Ovary (tissue), 9 donors: ENCODE measurements around the gene CBX1. TPM values are rescaled to one million over a fixed set of nuclear protein-coding genes. Genes with fewer than 3 reads are reported as not detected.

ENCODE experiments used
- DNase-seq, 5 donors: peaks; one replicate each; pipeline ENCODE4 v3.0.0-alpha.2; 2019 to 2020
- H3K27ac ChIP-seq, 2 donors: fragments of 200-600 bp; one replicate each; pipeline versions ENCODE4 v1.5.1 to v1.8.0; 2019 to 2022
- H3K27me3 ChIP-seq: fragments of 200-600 bp; one replicate; pipeline ENCODE4 v1.8.0; 2022
- H3K36me3 ChIP-seq: fragments of 200-600 bp; sonication (generic); one replicate; pipeline ENCODE4 v1.5.1; 2019
- H3K4me1 ChIP-seq: one replicate; pipeline ENCODE4 v1.8.1; 2013; ENCODE audit warnings: mild to moderate bottlenecking, moderate library complexity; ENCODE audit not compliant: insufficient read depth
- H3K4me3 ChIP-seq: fragments of 200-600 bp; sonication (generic); one replicate; pipeline ENCODE4 v1.5.1; 2017
- H3K9me3 ChIP-seq, 2 donors: fragments of 200-600 bp in 1 of 2; sonication (generic) in 1 of 2; one replicate each; pipeline versions ENCODE4 v1.5.1 to v1.8.1; 2013 to 2019; ENCODE audit warnings: mild to moderate bottlenecking in 1 of 2, moderate library complexity in 1 of 2
- EP300 ChIP-seq: sonication (generic); formaldehyde crosslinking; IDR thresholded peaks from one replicate; pipeline ENCODE4 v1.6.1; 2017; ENCODE audit warnings: antibody characterized with exemption
- POLR2A ChIP-seq: fragments of 450-650 bp; IDR thresholded peaks from one replicate; pipeline ENCODE4 v1.6.1; 2017; ENCODE audit warnings: antibody characterized with exemption, mild to moderate bottlenecking, moderate library complexity
- WGBS, 3 donors: extraction: QIAGEN DNeasy Blood & Tissue Kit in 1 of 3; methylation state at CpG; one replicate each; pipeline versions ENCODE4 v1.1.5 to v1.1.7; 2013 to 2017; 5-methylcytosine and 5-hydroxymethylcytosine counted together
- intact Hi-C, 4 donors: fragments of 100-400 bp; cut with DNase I; formaldehyde crosslinking; loops; one replicate each; pipeline versions ENCODE4 v1.11.0 to v1.15.1; 2022 to 2023
- polyA plus RNA-seq, 2 donors: library from polyadenylated mRNA; stranded (reverse); fragments of 200-250 nt in 1 of 2; fragments of 350-450 nt in 1 of 2; fragmentation: Illumina TruSeq in 1 of 2; extraction: RNeasy Lipid Tissue Mini Kit (QIAGEN cat#74804) in 1 of 2; gene quantifications; one replicate each; pipeline ENCODE4 v1.2.3, GENCODE V29; 2013 to 2014
- total RNA-seq, 7 donors: library from RNA; depleted of rRNA in 2 of 7; stranded (reverse); fragments of >200 nt in 2 of 7; fragmentation: NEBNext Ultra II Directional in 3 of 7; extraction: Animal tissue kit (Norgen Biotek cat#: 25700) in 3 of 7; gene quantifications; one replicate each; pipeline versions ENCODE4 v1.1.0 to v1.2.4, GENCODE V29; 2016 to 2023
- TF ChIP-seq, protein P1 (sequence below), 3 donors: fragments of 450-650 bp in 2 of 3; fragments of 200-600 bp in 1 of 3; IDR thresholded peaks; one replicate each; pipeline versions ENCODE4 v1.5.1 to v1.8.0; 2016 to 2022; ENCODE audit warnings: antibody characterized with exemption in 3 of 3, mild to moderate bottlenecking in 1 of 3
- donor health status: DM: no; HTN: no; CAD: no; lungs with moderate emphysema.
- donor health status: DM: no; HTN: no; CAD: no.
- donor health status: Bipolar disorder and iron deficiency.
- donor health status: DM: yes; HTN: yes; CAD: no.
- donor health status: DM: no; HTN: no; CAD: no.
- donor health status: DM: yes; HTN: yes; CAD: no.

The CBX1 gene
- total and polyA plus RNA-seq, 9 donors, result 35.4 to 106 (median 70.0) TPM

DNA sequence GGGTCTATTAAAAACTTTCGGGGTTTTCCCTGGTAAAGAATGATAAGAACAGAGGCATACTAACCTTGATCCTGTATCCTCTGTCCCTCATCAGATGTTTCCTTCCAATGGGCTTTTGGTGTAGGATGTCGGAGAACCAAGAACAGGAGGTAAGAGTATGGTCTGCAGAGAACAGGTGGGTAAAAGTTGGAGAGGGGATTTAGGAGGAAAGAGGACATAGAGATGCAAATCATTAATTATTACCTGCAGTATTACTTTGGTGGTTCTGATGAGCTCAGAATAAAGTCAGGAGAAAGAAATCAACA, 10.6 kb upstream of the CBX1 start:
- Histone ChIP-seq H3K4me1 (no peaks in the 10 kb centered on the region), H3K36me3 (no peaks in the 10 kb centered on the region), H3K27ac (no peak overlapping the region), H3K9me3 (no peaks in the 10 kb centered on the region), H3K27me3 (no peaks in the 10 kb centered on the region), H3K4me3 (no peak overlapping the region)
- intact Hi-C loops, result no loop called here
- no peak for DNase-seq
- WGBS, 3 donors, result 84 to 88% (median 86%) methylated on average over 2 of the region's 2 CpGs
- no peak for TF ChIP-seq POLR2A
- no peak for TF ChIP-seq EP300
- TF ChIP-seq, protein P1, sequence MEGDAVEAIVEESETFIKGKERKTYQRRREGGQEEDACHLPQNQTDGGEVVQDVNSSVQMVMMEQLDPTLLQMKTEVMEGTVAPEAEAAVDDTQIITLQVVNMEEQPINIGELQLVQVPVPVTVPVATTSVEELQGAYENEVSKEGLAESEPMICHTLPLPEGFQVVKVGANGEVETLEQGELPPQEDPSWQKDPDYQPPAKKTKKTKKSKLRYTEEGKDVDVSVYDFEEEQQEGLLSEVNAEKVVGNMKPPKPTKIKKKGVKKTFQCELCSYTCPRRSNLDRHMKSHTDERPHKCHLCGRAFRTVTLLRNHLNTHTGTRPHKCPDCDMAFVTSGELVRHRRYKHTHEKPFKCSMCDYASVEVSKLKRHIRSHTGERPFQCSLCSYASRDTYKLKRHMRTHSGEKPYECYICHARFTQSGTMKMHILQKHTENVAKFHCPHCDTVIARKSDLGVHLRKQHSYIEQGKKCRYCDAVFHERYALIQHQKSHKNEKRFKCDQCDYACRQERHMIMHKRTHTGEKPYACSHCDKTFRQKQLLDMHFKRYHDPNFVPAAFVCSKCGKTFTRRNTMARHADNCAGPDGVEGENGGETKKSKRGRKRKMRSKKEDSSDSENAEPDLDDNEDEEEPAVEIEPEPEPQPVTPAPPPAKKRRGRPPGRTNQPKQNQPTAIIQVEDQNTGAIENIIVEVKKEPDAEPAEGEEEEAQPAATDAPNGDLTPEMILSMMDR (IDR thresholded peaks at IDR 0.05), result no peak

DNA sequence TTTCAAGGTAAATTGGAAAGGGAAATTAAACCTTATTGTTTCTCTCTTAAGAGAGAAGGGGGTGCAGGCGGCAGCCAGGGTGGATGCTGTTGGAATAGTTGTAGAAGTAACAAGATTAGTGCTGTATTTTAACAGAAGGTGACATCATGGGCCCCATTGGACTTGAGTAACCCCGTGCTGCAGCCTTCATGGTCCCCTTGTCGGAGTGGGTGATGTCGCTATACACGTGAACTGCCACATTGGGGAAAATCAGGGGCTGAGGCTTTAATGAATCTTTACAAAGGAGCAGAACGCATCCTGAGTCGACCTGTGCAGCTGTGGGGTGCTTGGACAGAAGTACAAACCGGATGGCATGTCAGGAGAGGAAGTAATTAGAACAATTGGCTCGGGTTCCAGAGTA, 9.5 kb upstream of the CBX1 start:
- no peak for TF ChIP-seq POLR2A
- TF ChIP-seq EP300, result no peak
- TF ChIP-seq, protein P1 (IDR thresholded peaks at IDR 0.05), result no peak
- no peak for DNase-seq
- no peaks in the 10 kb centered on the region for H3K27me3 ChIP-seq
- no peaks in the 10 kb centered on the region for H3K9me3 ChIP-seq
- WGBS, 3 donors, result 83 to 87% (median 83%) methylated on average over 9 of the region's 9 CpGs
- H3K4me3 ChIP-seq, result no peak overlapping the region
- H3K27ac ChIP-seq, result no peak overlapping the region
- no peaks in the 10 kb centered on the region for H3K36me3 ChIP-seq
- intact Hi-C loops, result no loop called here
- H3K4me1 ChIP-seq, result no peaks in the 10 kb centered on the region

DNA sequence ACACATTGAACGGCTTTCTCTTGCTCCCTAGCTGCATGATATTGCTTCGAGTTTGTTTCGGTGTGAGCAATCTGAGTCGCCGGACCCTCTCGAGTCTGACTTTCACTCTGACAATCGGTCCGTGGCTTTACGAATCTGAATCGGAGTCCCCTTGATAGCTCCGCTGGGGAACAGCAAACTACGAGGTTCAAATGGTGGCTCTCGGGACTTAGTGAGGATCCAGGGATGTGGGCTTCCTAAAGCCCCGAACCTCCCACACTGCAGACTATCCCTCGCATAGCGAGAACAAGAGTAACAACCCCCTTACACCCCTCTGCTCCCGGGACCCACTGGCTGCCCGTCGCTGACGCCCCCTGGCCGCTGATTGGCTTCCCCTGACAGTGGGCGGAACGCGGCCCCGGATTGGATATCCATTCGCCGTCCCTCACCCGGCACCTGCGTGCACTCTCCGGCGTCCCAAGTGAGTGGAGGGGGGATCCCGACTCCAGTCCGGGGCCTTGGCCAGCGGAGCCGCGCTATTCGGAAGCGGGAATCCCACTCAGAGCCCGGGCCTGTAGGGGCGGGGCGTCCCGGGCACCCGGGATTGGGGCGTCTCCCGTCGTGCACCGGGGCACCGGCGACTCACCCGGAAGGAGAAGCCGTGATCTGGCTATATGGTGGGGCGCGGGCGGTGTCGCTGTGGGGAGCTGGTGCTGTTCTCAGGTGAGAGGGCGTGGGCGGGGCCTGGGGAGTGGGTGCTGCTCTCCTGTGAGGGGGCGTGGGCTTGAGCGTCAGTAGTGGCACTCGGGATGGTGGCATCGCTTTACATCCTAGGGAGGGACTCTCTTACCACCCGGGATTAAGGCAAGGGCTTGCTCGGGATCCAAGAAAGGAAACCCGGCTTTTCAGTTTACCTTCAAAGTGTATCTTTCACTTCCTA, 6.1 kb upstream of the CBX1 start, which contains the start of gene SNX11:
Gene SNX11, plus strand, starts transcription at position 630 of the 919 bp plus-strand sequence. CDS start 4,278 bp downstream, outside the sequence.
- TF ChIP-seq, protein P1 (IDR thresholded peaks at IDR 0.05), result peak in 1 of 3 donors; percentile 24
- no peak for TF ChIP-seq EP300
- H3K36me3 ChIP-seq, result no peaks in the 10 kb centered on the region
- H3K9me3 ChIP-seq, result no peaks in the 10 kb centered on the region
- no peaks in the 10 kb centered on the region for H3K4me1 ChIP-seq
- no peaks in the 10 kb centered on the region for H3K27me3 ChIP-seq
- intact Hi-C loops, result no loop called here
- peak within 1 kb of the TSS; percentile 63 to 93 for H3K27ac ChIP-seq
- peak; percentile 85 to 92 (median 87) for DNase-seq
- H3K4me3 ChIP-seq, result peak within 1 kb of the TSS; percentile 97
- 0% methylated on average over 54 to 64 of the region's 64 CpGs for WGBS, 3 donors

DNA sequence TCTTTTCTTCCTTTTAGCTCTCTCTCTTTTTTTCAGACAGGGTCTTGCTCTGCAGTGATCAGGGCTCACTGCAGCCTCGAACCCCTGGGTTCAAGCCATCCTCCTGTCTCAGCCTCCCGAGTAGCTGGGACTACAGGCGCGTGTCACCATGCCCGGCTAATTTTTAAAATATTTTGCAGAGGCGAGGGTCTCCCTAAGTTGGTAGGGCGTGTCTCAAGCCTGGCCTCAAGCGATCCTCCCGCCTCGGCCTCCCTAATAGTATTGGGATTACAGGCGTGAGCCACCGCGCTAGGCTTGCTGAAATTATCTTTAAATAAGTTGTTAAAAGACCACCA, 5.5 kb upstream of the CBX1 start:
- Histone ChIP-seq H3K27me3 (no peaks in the 10 kb centered on the region), H3K9me3 (no peaks in the 10 kb centered on the region), H3K4me1 (no peaks in the 10 kb centered on the region), H3K36me3 (no peaks in the 10 kb centered on the region), H3K27ac (peak overlapping the region; percentile 63 to 93), H3K4me3 (peak overlapping the region; percentile 97)
- intact Hi-C loops, result no loop called here
- no peak for DNase-seq
- 24 to 39% (median 28%) methylated on average over 13 of the region's 13 CpGs for WGBS, 3 donors
- TF ChIP-seq, protein P1 (IDR thresholded peaks at IDR 0.05), result no peak
- TF ChIP-seq POLR2A, result no peak
- no peak for TF ChIP-seq EP300
